Kidney tubule cell (primary cell): Measurements from ENCODE around the gene POLR2L.

Source experiments
- DNase-seq: peaks from one replicate; pipeline ENCODE4 v3.0.0-alpha.2; 2018; ENCODE audit warnings: low spot score

Gene POLR2L

GRCh38 chr11:838441-839279, 3.7 kb downstream of the POLR2L start:
- DNase-seq = peak; percentile 25

DNA sequence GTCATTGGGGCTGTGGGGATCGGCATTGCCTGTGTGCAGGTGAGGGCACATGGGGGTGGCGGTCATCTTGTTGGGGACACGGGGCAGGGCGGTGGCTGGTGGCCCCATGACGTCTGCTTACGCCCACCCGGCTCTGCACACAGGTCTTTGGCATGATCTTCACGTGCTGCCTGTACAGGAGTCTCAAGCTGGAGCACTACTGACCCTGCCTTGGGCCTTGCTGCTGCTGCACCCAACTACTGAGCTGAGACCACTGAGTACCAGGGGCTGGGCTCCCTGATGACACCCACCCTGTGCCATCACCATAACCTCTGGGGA, 4.4 kb downstream of the POLR2L start:
- DNase-seq = no peak

DNA sequence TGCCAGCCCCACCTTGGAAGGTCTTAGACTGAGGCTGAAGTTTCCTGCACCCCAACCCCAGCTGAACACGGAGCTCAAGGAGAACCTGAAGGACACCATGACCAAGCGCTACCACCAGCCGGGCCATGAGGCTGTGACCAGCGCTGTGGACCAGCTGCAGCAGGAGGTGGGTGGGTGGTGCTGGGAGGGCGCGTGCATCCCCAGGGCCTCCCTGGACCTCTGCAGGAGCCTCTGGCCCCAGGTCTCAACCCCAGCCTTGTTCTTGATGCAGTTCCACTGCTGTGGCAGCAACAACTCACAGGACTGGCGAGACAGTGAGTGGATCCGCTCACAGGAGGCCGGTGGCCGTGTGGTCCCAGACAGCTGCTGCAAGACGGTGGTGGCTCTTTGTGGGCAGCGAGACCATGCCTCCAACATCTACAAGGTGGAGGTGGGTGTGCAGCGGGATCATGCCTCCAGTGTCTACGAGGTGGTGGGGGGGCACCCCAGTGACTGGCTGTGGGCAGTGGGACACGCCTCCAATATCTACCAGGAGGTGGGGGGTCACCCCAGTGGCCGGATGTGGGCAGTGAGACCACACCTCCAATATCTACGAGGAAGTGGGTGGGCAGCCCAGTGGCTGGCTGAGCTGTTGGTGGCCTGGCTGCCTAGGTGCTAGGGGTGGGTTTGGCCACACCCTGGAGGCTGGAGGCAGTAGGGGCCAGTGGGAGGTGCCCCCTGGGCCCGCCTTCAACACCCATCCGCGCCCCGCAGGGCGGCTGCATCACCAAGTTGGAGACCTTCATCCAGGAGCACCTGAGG, 4.9 kb downstream of the POLR2L start:
- DNase-seq = no peak

GRCh38 chr11:836700-837099, 5.6 kb downstream of the POLR2L start:
- no peak for DNase-seq

DNA sequence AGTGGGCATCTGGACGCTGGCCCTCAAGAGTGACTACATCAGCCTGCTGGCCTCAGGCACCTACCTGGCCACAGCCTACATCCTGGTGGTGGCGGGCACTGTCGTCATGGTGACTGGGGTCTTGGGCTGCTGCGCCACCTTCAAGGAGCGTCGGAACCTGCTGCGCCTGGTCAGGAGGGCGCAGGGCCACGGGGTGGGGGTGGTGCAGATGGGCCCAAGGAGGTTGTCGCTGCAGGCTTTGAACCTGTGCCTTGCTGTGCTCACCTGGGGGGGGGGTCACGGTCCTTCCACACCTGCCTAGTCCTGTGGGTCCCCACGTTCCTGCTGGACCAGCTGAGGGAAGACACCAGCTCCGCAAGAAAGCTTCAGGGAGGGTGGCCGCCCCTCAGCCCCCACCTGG, 6.1 kb downstream of the POLR2L start:
- no peak for DNase-seq

DNA sequence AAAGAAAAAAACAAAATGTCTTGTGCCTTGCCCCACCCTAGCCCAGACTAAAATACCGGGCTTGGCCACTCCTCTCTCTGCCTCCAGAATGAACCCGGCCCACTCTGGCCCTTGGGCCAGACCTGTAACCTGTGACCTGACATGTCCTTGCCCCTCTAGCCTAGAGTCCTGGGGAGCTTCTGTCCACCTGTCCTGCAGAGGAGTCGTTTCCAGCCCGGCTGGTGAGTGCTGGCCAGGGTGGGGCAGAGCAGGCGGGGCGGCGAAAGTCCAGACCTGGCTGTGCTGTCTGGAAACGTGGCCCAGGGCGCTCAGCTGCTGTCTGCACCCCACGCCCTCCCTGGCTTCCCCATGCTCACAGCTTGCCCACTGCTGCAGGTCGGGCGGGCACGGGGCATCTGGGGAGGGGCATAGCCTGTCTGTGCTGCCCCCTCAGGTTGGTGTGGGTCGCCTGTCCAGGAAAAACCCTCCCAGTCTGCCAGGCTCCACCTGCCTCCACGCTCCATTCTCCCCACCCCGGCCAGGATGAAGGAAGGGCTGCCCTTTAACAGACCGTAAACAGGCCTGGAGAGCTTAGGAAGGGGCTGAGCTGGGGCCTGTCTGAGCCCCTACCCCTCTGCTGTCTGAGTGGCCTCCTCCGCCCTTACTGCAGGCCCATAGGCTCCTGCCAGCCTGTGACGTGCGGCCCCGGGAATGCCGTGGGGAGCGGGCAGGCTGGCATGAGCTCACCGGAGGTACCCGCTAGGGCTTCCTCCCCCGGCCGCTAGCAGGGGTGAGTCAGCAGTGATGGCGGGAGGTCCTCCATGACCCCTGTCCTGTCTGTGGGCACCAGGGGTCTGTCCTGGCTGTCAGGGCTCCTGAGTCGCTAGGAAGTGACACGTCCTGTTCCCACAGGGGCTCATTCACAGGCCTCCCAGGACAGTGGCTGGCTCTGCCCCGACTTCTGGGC, 7.7 kb downstream of the POLR2L start:
- peak; percentile 99 for DNase-seq

GRCh38 chr11:833849-834311, 8.4 kb downstream of the POLR2L start:
- DNase-seq = peak; percentile 54

DNA sequence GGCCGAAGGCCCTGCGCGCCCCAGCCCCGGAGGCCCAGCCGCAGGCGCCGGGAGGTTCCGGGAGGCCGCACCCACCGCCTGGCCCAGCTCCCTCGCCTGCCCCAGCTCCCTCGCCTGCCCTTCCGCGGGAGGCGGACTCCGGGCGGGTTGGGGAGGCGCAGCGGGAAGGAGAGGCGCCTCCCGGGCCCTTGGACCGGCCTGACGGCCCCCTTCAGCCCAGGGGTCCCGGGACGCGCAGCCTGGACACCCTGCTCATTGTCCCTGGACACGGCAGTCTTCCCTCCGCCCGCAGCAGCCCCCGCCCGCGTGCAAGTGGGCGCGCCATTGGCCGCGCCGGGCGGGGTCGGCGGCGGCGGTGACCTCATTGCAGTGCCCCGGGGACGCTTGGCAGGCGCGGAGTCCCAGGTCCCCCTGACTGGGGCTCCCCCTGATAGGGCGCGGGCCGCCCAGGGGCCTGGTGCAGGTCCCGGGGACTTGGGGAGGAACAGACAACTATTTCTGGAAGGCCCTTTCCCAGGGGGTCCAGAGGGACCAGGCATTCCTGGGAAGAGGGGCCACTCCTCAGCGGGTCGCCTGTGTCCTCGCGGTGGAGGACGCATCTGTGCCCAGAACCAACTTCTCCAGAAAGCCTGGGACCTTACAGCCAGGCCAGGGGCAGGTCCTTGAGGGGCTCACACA, 9.1 kb downstream of the POLR2L start:
- peak; percentile 70 for DNase-seq

GRCh38 chr11:832529-833113, 9.7 kb downstream of the POLR2L start, which contains the start of gene CD151:
Gene CD151 (plus strand): TSS chr11:832952. CDS start chr11:836070, 3,118 bp downstream.
- DNase-seq = peak; percentile 81

- no peak for DNase-seq
Measured at GRCh38 chr11:831961-832528, 10.3 kb downstream of the POLR2L start.

DNA sequence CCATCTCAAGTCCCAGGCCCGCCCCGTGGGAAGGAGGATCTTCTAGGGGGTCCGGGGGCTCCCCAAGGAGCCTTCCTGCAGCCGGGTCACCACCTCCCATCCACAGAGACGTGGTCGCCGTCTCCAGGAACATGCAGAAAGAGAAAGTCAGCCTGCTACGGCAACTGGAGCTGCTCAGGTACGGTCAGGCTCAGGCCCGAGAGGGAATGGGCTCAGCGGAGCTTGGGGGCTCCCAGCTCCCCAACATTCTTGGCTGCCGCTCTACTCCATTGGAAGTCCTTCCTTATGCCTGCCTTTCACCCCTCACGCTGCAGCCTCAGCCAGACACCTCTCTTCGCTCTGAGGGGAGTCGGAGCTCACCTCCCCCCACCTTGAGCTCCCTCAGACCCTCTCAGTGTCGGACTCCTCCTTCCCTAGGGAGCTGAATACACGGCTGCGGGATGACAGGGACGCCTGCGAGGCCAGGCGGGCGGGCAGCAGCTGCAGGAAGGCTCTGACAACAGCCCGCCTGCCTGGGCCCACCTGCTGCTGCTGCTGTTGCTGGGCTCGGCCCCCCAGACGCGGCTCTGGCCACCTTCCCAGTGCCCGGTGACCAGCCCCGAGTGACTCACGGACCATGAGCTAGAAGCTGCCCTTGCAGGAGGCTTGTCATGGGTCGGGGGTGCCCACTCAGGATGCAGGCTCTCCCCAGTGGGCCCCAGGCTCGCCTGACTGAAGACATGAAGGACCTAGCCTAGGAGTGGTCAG, 11.0 kb downstream of the POLR2L start:
- peak; percentile 68 for DNase-seq

DNA sequence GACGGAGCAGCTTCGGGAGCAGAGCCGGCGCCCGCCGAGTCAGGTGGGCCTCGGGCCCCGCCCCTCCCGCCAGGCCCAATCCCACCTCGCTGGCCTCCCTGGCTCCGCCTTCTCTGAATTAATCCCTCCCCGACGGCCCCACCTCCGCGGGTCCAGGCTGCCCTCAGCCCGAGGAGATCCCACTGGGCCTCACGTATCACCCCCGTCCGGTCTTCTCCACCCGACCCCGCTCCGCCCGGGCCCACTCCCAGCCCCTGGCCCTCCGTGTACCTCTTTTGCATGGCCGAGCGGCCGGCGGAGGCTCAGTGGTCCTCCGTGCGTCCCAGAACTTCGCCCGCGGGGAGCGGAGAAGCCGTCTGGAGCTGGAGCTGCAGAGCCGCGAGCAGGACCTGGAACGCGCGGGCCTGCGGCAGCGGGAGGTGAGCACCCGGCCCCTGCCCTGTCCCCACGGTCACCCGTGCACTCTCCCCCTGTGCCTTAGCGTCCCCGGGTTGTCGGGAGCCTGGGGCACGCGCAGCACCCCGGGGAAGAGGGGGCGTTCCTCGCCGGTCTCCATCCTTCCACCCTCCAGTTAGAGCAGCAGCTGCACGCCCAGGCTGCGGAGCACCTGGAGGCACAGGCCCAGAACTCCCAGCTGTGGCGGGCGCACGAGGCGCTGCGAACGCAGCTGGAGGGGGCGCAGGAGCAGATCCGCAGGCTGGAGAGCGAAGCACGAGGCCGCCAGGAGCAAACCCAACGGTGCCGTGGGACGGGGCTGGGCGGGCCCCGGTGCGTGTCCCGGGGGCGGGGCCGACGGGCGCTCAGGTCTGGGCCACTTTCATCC, 11.8 kb downstream of the POLR2L start:
- DNase-seq = peak; percentile 84

DNA sequence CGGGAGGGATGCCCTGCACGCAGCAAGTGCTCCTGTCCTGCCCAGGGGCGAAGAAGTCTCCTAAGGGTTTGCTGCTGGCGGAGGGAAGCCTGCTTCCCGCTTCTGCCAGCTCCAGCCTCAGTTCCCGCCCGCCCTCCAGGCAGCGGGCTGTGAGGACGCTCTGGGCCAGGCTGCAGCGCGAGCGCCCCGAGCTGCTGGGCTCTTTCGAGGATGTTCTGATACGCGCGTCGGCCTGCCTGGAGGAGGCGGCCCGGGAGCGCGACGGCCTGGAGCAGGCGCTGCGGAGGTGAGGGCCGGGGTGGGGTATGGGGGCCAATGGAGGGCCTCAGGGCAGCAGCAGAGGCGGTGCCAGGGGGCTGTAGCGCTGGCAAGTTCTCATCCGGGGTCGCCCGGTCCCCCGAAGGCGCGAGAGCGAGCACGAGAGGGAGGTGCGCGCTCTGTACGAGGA, 12.5 kb downstream of the POLR2L start:
- DNase-seq = no peak

DNA sequence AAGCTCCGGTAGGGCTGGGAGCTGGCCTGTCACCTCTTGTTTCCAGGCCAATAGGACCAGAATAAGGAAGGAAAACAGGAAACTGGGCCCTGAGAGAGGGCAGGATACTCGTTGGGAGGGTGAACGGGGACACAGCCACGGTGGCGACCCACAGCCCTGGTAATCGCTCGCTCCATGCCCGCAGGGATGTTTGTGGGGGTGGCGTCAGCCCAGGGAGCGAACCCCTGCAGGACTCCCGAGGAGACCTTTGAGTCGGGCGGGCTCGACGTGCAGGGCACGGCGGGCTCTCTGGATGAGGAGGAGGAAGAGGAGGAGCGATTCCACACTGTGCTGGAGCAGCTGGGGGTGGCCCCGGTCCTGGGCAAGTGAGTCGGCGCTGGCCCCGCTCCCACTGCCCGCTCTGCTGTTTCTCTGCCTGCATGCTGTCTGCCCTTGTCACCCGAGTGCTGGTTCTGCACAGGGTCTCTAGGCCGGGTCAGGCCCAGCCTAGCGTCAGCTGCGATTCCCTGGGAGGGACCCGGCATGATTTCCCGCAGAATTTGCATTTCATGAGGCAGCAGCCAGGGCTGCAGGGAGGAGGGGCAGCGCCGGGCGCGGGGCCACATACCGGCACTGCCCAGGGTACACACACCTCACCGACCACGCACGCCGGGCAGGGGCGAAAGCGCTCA, 13.0 kb downstream of the POLR2L start:
- DNase-seq = peak; percentile 76

DNA sequence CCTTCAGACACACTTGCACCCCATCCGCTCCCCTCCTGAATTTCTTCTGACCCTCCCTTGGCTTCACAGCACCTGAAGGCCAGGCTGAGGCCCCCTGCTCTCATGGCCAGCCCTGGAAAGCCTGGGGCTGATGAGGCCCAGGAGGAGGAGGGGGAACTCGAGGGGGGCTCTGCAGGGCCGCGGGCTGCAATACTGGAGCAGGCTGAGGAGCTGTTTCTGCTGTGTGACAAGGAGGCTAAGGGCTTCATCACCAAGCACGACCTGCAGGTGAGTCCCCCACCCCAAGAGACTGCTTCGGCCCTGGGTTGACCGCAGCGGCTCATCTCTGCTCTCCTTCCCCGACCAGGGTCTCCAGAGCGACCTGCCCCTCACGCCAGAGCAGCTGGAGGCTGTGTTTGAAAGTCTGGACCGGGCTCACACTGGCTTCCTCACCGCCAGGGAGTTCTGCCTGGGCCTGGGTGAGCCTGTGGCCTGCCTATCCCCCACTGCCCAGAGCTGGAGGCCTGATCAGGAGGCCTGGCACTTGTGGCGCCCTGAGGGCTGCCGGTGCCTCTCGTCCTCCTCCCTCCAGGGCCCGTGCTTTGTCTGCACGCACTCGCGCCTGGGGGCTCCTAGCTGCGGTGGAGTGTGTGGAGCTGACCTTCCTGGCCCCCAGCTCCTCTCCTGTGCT, 13.7 kb downstream of the POLR2L start:
- DNase-seq = no peak

- DNase-seq = no peak
Measured at GRCh38 chr11:827897-828192, 14.5 kb downstream of the POLR2L start, which contains the start of gene CRACR2B. Gene CRACR2B (plus strand): TSS chr11:827919. CDS start chr11:828608, 689 bp downstream.

DNA sequence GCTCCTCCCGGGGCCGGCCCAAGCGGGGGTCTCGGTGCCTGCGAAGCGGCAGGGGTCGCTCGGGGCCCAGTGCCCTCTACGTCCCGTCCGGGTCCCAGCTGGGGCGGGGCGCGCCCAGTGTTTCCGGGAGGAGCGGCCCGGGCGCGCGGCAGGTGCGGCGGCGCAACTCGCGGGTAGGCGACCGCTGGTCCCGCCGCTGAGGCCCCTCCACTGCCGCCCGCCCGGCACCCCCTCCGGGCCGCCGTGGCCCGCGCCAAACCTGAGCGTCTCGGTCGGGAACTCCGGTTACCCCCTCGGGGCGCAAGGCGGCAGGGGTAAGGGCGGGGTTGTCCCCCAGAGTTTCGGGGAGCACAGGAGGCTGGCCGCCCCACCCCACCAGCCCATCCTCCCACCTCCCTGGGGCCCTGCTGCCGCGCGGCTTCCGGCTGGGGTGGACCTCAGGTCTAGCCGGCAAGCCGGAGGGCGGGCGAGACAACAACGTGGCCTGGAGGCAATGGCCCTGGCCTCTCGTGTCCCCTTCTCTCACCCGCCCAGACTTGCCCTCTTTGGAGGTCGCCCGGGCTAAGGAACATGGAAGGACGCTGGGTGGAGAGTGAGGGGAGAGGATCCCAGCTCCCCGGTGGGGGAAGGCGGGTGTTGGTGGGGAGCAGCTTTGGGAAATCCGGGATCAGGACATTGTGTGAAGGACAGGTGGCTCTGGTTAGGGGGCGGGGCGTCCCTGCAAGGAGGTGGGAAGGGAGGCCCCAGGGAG, 15.0 kb downstream of the POLR2L start:
- peak; percentile 54 for DNase-seq
